K562 treated with DMSO at 1 percent for 24 hours (cell line): Measurements from ENCODE around the gene MUL1. TPM values are rescaled to one million over a fixed set of nuclear protein-coding genes. Genes with fewer than 3 reads are reported as not detected.

Source experiments
- total RNA-seq: library from RNA; unstranded; fragments of 300-600 nt; gene quantifications from 2 replicates; pipeline ENCODE4 v1.2.3, GENCODE V29; 2022; ENCODE audit warnings: low read depth; ENCODE audit not compliant: insufficient read depth

The MUL1 gene
- total RNA-seq = 47.7 and 48.2 TPM in 2 replicates

GRCh38 chr1:20507564-20508410 lies at the start of gene MUL1:
Gene MUL1 (minus strand): TSS chr1:20508151. CDS start chr1:20508024, 127 bp downstream.

GRCh38 chr1:20551945-20552727 lies 44.2 kb upstream of the MUL1 start, which contains the start of gene FAM43B:
Gene FAM43B (plus strand): TSS chr1:20552573. CDS start chr1:20552974, 401 bp downstream.

GRCh38 chr1:20485527-20486456 lies 22.2 kb downstream of the MUL1 start, which contains the start of gene CAMK2N1:
Gene CAMK2N1 (minus strand): TSS chr1:20486210. CDS start chr1:20485379, 831 bp downstream.

Other genes starting within 250 kb of the MUL1 start
- not detected in 2 replicates for gene VWA5B1, start 217.3 kb downstream of the MUL1 start, total RNA-seq
- gene CAMK2N1, start 21.9 kb downstream of the MUL1 start, total RNA-seq = 4.7 and 5.5 TPM in 2 replicates
- gene FAM43B, start 44.4 kb upstream of the MUL1 start, total RNA-seq = 0.20 and 0.31 TPM in 2 replicates
- not detected in 2 replicates for gene CDA, start 80.9 kb upstream of the MUL1 start, total RNA-seq
- gene PINK1, start 125.3 kb upstream of the MUL1 start, total RNA-seq = 105 and 106 TPM in 2 replicates
- gene DDOST, start 153.2 kb upstream of the MUL1 start, total RNA-seq = 318 and 326 TPM in 2 replicates
- 0.22 and 0.36 TPM in 2 replicates for gene KIF17, start 209.9 kb upstream of the MUL1 start, total RNA-seq
- gene SH2D5, start 224.6 kb upstream of the MUL1 start, total RNA-seq = 0.08 TPM in 1 of 2 replicates, not detected in the other